ENCODE results near the gene KCNMB2.
A peak's percentile ranks its signal among the peaks of the same experiment; 100 is the strongest.

Gene KCNMB2

GRCh38 chr3:178568911-178569310, 32.7 kb downstream of the KCNMB2 start:
- DNase-seq (ENCODE audit: low spot score): no peak

GRCh38 chr3:178569826-178570225, 33.6 kb downstream of the KCNMB2 start:
- DNase-seq (ENCODE audit: low spot score): no peak

DNA sequence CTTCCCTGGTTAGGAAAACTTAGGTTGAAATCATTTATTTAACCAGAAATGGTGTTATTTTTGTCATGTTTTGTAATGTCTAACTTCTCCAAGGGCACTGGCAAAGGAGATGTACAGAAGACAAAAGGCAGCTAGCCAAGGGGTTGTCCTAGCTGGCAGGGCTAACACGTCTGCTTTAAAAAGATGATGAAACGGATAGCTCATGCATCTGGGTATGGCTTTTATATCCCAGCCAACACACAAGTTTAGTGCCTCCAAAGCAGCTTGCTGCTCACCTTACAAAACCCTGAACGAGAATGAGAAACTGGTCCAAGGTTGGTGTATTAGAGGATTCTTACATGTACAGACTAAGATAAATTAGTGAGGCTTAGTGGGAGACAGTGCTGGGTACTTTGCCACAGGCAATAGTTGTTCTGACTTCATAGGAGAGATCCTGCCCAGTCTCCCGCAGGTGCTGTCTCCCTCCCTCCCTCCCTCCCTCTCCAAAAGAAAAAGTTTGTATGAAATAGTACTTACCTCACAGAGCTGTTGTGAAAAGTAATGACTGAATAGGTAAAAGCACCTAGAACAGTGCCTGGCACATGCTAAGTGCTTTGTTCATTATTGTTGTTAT, 47.8 kb downstream of the KCNMB2 start:
- no peak for DNase-seq (ENCODE audit: low spot score)

GRCh38 chr3:178584722-178585380, 48.6 kb downstream of the KCNMB2 start:
- DNase-seq (ENCODE audit: low spot score): no peak

DNA sequence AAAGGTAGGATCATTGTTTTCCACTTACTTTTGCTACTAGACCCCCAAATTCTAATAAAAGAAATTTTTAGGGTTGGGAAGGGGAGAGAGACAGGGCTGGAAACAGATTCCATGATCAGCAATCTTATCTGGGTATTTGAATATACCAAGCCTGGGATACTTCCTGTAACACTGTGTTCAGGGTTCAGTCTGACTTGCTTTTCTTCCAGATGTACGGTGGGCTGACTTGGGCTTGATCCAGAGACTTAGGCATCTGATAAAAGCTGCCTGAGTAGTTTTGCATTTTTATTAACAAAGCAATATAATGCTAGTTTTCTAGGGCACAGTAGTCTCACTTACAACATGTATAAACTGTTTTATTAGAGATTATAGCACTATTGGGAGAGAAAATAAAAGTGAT, 49.2 kb downstream of the KCNMB2 start:
- DNase-seq (ENCODE audit: low spot score): no peak

DNA sequence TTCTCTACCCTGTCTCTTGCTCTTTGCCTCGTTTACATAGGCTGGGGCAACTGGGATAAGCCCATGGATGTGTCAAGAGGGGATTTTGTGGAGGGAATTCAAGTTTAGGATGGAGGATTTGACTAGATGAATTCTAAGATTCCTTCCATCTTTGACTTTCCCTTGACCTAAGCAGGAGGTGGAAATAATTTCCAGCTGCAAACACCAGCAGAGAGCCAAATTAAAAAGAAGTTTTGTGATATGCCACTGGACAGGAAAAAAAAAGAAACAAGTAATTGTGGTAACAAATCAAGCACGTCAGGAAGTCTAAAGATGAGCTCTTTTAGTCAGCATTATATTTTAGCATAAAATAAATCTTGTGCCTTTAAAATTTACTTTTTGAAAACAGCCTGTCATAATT, 49.8 kb downstream of the KCNMB2 start:
- DNase-seq (ENCODE audit: low spot score): no peak

DNA sequence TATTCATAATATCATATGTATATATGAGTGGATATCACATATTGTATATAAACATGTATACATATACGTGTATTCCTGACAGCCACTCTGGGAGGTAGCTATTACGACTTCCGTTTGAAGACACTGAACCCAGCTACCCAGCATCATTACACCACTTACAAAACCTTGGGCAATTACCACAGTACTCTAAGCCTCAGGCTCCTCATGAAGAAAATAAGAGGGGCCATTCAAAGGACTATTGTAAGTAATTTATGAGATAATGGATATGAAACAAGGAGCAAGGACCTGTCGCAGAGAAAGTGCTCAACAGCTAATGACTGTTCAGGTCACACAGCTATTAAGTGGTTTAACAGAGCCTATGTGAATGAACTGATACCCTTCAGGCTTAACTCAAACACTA, 52.4 kb downstream of the KCNMB2 start:
- DNase-seq (ENCODE audit: low spot score): no peak

DNA sequence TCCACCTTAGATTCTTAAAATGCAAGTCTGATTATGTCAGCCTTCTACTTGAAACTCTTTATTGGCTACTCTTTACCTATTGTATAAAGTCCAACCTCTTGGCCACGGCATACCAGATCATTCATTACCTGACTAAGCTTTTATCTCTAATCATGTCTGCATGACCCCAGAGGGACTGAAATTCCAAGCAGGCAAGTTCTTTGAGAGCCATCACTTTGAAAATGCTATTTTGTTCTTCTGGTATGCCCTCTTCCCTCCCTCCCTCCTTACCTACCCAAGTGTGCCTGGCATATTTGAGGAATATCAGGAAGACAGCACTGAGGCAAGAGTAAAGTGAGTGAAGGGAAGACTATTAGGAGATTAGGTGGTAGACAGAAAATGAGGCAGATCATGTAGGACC, 57.5 kb downstream of the KCNMB2 start:
- no peak for DNase-seq (ENCODE audit: low spot score)

GRCh38 chr3:178597371-178597770, 61.1 kb downstream of the KCNMB2 start:
- peak; percentile 33 for DNase-seq (ENCODE audit: low spot score)

DNA sequence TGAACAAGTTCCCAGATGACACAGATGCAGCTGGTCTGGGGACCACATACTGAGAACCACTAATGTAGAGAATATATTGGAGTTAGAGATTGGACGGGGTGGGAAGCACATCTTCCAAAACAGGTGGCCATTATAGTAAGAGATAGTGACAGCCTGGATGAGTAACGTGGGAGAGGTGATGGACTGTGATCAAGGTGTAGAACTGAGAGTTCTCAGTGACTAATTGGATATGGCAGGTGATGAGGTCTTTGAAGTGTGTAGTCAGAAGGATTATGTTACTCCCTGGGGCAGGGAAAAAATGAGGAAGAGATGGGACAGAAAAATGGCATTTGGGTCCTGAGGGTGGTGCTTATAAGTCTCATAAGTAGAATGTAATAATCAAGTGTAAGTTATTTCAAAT, 66.6 kb downstream of the KCNMB2 start:
- no peak for DNase-seq (ENCODE audit: low spot score)

DNA sequence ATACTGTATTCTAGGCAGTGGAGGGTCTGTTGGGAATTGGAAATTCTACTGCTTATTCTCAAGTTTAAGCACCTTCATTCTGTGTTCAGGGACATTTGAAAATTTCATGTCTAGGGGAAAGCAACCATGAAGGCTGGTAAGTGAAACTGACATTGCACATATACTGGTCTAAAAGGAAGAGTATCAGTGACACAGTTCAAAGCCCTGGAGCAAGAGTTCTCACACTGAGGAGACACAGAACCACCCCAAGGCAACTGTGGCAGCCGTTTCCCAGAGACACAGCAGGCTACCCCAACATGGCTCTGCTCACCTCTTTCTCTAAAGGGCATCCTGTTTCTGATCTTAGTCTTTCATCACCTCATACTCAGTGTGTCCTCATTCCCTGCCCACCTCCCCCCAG, 67.5 kb downstream of the KCNMB2 start:
- DNase-seq (ENCODE audit: low spot score): no peak

- no peak for DNase-seq (ENCODE audit: low spot score)
These were observed 82.0 kb downstream of the KCNMB2 start for GRCh38 chr3:178618197-178618596.

DNA sequence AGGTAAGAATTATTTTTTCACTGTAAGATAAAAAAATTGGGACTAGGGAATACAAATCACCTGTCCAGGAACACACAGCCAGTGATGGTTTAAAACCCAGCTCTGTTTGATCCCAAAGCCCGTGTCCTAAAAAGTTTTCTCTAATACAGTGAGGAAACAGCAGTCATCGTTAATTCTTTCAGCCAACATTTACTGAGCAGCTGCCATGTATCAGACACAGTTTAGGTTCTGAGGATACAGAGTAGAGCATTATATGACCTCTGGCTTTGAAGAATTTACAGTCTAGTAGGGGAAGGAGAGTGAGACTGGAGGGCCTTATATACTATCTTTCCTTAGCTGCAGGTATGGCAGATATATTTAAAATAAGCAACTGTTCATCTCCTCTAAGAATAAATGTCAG, 82.7 kb downstream of the KCNMB2 start:
- DNase-seq (ENCODE audit: low spot score): no peak

DNA sequence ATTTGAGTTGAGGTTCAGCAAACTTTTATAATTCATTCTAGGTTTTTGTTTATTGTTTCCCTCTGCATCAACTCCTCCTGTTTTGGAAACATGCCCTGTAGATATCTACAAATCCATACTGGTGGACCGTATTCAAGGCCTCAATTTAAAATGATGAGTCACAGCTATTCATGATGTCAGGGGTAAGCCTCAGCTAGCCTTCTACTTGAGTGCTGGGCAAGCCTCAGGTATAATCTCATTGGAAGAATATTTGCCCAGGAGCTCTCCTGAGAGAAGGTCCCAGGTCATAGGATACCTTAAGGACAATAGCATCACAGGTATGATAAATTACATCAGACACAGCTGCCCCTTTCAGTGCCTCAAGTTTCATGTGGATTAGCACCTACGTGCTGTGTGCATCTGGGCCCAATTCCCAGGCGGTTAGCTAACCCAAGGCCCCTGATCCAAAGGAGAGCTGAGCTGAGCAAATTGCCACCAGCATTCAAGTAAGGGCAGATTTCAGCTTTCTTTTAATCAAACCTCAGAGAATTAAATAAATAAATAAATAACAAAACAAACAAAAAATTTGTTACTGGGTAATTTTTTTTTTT, 87.5 kb downstream of the KCNMB2 start:
- DNase-seq (ENCODE audit: low spot score): peak; percentile 13

- DNase-seq (ENCODE audit: low spot score): no peak
These were observed 88.0 kb downstream of the KCNMB2 start for GRCh38 chr3:178624276-178624675.

GRCh38 chr3:178625053-178625600, 88.9 kb downstream of the KCNMB2 start:
- DNase-seq (ENCODE audit: low spot score): no peak

DNA sequence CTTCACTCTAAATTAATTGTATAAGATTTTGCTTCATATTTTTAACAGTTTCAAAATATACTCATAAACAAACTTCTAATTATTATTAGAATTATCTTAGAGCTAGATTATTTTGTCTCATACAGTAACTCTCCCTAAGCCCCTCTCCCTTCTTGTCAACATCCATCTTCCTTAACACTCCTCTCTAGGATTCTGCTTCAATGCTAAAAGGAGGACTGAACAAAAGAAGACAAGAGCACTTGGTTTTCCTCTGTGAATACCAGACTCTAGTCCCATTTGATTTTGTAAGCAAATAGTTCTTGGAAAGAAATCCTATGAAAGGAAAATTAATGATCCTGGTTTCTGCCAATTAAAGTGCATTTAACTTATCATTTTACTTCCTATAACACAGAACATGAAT, 91.8 kb downstream of the KCNMB2 start:
- DNase-seq (ENCODE audit: low spot score): no peak

- DNase-seq (ENCODE audit: low spot score): no peak
These were observed 93.4 kb downstream of the KCNMB2 start for GRCh38 chr3:178629430-178630178.

DNA sequence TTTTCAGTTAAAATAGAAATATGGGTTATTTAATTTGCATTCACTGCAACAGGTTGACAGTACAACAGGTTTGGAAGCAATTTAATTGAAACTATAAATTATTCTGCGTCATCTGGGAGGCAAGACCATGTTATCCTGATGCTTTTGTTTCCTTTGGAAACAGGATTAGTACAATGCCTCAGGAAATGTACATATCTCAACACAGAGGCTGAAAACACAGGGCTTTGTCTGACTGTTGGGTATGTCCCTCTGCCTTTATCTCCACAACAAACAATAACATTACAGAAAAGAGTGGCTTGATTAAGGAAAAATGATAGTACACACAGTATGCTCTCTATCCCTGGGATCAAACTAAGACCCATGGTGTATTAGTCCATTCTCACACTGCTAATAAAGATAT, 95.7 kb downstream of the KCNMB2 start:
- DNase-seq (ENCODE audit: low spot score): no peak

GRCh38 chr3:178634975-178635374, 98.7 kb downstream of the KCNMB2 start:
- DNase-seq (ENCODE audit: low spot score): no peak

- no peak for DNase-seq (ENCODE audit: low spot score)
These were observed 101.6 kb downstream of the KCNMB2 start for GRCh38 chr3:178637802-178638201.

- DNase-seq (ENCODE audit: low spot score): no peak
These were observed 109.3 kb downstream of the KCNMB2 start for GRCh38 chr3:178645503-178645902.
